Nephron progenitor cell (in vitro differentiated cells): ENCODE measurements around the gene PLXNC1.

Experiments used
- DNase-seq: peaks from one replicate; pipeline ENCODE4 v3.0.0; 2021
- H3K27ac Mint-ChIP-seq: 2 replicates; pipeline ENCODE4 v1.8.0; 2021; ENCODE audit warnings: mild to moderate bottlenecking, moderate library complexity, mixed read lengths
- H3K27me3 Mint-ChIP-seq: 2 replicates; pipeline ENCODE4 v1.8.0; 2021; ENCODE audit warnings: mild to moderate bottlenecking, low read depth, mixed read lengths; ENCODE audit not compliant: poor library complexity
- H3K36me3 Mint-ChIP-seq: 2 replicates; pipeline ENCODE4 v1.8.0; 2021; ENCODE audit warnings: low read depth, mixed read lengths
- H3K4me1 Mint-ChIP-seq: 2 replicates; pipeline ENCODE4 v1.8.0; 2021; ENCODE audit warnings: mixed read lengths
- H3K4me3 Mint-ChIP-seq: 2 replicates; pipeline ENCODE4 v1.8.0; 2021; ENCODE audit warnings: mild to moderate bottlenecking, moderate library complexity, mixed read lengths
- H3K9me3 Mint-ChIP-seq: 2 replicates; pipeline ENCODE4 v1.8.0; 2021; ENCODE audit warnings: mild to moderate bottlenecking, moderate library complexity, mixed read lengths
- TF ChIP-seq, protein P1 (sequence below): fragments of 200-600 bp; sonication (generic); IDR thresholded peaks from 2 replicates; pipeline ENCODE4 v1.5.0; 2021; ENCODE audit warnings: antibody characterized with exemption

Gene PLXNC1

GRCh38 chr12:94112121-94112520 lies 36.3 kb upstream of the PLXNC1 start:
- Mint-ChIP-seq H3K4me3 (no peak overlapping the region), H3K9me3 (peaks cover 4% of the 10 kb centered on the region), H3K27ac (no peak overlapping the region), H3K36me3 (no peaks in the 10 kb centered on the region), H3K4me1 (no peaks in the 10 kb centered on the region), H3K27me3 (peaks cover 4% of the 10 kb centered on the region)
- no peak for DNase-seq
- TF ChIP-seq, protein P1, sequence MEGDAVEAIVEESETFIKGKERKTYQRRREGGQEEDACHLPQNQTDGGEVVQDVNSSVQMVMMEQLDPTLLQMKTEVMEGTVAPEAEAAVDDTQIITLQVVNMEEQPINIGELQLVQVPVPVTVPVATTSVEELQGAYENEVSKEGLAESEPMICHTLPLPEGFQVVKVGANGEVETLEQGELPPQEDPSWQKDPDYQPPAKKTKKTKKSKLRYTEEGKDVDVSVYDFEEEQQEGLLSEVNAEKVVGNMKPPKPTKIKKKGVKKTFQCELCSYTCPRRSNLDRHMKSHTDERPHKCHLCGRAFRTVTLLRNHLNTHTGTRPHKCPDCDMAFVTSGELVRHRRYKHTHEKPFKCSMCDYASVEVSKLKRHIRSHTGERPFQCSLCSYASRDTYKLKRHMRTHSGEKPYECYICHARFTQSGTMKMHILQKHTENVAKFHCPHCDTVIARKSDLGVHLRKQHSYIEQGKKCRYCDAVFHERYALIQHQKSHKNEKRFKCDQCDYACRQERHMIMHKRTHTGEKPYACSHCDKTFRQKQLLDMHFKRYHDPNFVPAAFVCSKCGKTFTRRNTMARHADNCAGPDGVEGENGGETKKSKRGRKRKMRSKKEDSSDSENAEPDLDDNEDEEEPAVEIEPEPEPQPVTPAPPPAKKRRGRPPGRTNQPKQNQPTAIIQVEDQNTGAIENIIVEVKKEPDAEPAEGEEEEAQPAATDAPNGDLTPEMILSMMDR: no peak

DNA sequence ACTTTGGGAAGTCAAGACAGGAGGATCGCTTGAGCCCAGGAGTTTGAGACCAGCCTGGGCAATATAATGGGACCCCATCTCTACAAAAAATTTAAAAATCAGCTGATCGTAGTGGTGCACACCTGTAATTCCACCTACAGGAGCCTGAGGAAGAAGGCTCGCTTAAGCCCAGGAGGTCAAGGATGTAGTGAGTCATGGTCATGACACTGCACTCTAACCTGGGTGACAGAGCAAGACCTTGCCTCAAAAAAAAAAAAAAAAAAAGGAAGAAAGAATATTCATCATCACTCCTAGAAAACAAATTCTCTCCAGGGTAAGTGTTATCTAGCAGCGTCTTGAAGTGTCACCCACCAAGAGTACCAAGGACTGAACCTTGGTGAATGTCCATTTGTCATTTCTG lies 34.2 kb upstream of the PLXNC1 start:
- H3K27me3 Mint-ChIP-seq: no peaks in the 10 kb centered on the region
- H3K4me3 Mint-ChIP-seq: no peak overlapping the region
- no peaks in the 10 kb centered on the region for H3K4me1 Mint-ChIP-seq
- no peak overlapping the region for H3K27ac Mint-ChIP-seq
- H3K36me3 Mint-ChIP-seq: no peaks in the 10 kb centered on the region
- peaks cover 4% of the 10 kb centered on the region for H3K9me3 Mint-ChIP-seq
- DNase-seq: no peak
- TF ChIP-seq, protein P1: no peak

- Mint-ChIP-seq H3K27ac (no peak overlapping the region), H3K4me3 (no peak overlapping the region), H3K4me1 (no peaks in the 10 kb centered on the region), H3K36me3 (no peaks in the 10 kb centered on the region), H3K27me3 (no peaks in the 10 kb centered on the region), H3K9me3 (peaks cover 4% of the 10 kb centered on the region)
- TF ChIP-seq, protein P1: no peak
- no peak for DNase-seq
Observed at GRCh38 chr12:94116191-94116590, 32.2 kb upstream of the PLXNC1 start.

GRCh38 chr12:94121886-94122285 lies 26.5 kb upstream of the PLXNC1 start:
- TF ChIP-seq, protein P1: no peak
- Mint-ChIP-seq H3K4me3 (no peak overlapping the region), H3K36me3 (no peaks in the 10 kb centered on the region), H3K27ac (no peak overlapping the region), H3K27me3 (peaks cover 14% of the 10 kb centered on the region), H3K9me3 (no peaks in the 10 kb centered on the region), H3K4me1 (peaks cover 13% of the 10 kb centered on the region)
- DNase-seq: no peak

DNA sequence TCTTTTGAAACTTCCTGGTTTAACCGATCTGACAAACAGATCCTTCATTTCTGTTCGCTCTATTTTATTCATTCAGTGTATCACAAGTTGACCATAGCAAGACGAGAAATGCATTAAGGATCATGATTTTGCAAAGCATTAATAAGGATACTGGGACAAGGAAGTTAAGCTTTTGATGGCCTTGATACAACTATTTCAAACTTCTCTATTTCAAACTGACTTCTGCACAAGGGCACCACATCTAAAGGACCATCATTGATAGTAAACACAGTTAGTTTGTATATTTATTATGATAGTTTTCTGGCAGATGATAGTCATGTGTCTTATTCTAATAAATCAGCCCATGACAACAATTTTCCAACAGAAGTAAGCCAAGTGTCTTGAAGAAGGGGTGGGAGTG lies 25.8 kb upstream of the PLXNC1 start:
- DNase-seq: no peak
- Mint-ChIP-seq H3K4me3 (no peak overlapping the region), H3K27ac (no peak overlapping the region), H3K27me3 (peaks cover 20% of the 10 kb centered on the region), H3K9me3 (no peaks in the 10 kb centered on the region), H3K36me3 (no peaks in the 10 kb centered on the region), H3K4me1 (peaks cover 13% of the 10 kb centered on the region)
- TF ChIP-seq, protein P1: no peak

- no peaks in the 10 kb centered on the region for H3K36me3 Mint-ChIP-seq
- DNase-seq: no peak
- H3K9me3 Mint-ChIP-seq: no peaks in the 10 kb centered on the region
- TF ChIP-seq, protein P1: no peak
- H3K27ac Mint-ChIP-seq: no peak overlapping the region
- H3K4me1 Mint-ChIP-seq: peaks cover 13% of the 10 kb centered on the region
- H3K27me3 Mint-ChIP-seq: peaks cover 23% of the 10 kb centered on the region
- H3K4me3 Mint-ChIP-seq: no peak overlapping the region
Observed at GRCh38 chr12:94123127-94123526, 25.2 kb upstream of the PLXNC1 start.
